VCaP (cell line): ENCODE measurements around the gene ISYNA1.

ENCODE experiments used
- H3K27ac ChIP-seq: fragments of 450-650 bp; 2 replicates; pipeline ENCODE4 v1.5.1; 2017
- CTCF ChIP-seq: fragments of 450-650 bp; conservative IDR thresholded peaks from 2 replicates; pipeline ENCODE4 v1.5.1; 2017; ENCODE audit warnings: mild to moderate bottlenecking, moderate library complexity

Gene ISYNA1

GRCh38 chr19:18473706-18474087, 35.8 kb upstream of the ISYNA1 start:
- no peak for TF ChIP-seq CTCF
- no peak overlapping the region for H3K27ac ChIP-seq

- no peak overlapping the region for H3K27ac ChIP-seq
- no peak for TF ChIP-seq CTCF
Observed at GRCh38 chr19:18473003-18473705, 35.2 kb upstream of the ISYNA1 start.

GRCh38 chr19:18470787-18471186, 32.9 kb upstream of the ISYNA1 start:
- TF ChIP-seq CTCF, result no peak

GRCh38 chr19:18469069-18469846, 31.3 kb upstream of the ISYNA1 start:
- H3K27ac ChIP-seq, result no peak overlapping the region
- peak; percentile 77 for TF ChIP-seq CTCF

More at GRCh38 chr19:18470787-18471186, 32.9 kb upstream of the ISYNA1 start:
- H3K27ac ChIP-seq, result no peak overlapping the region

GRCh38 chr19:18468517-18468916, 30.6 kb upstream of the ISYNA1 start:
- H3K27ac ChIP-seq, result no peak overlapping the region
- no peak for TF ChIP-seq CTCF

GRCh38 chr19:18467978-18468377, 30.0 kb upstream of the ISYNA1 start:
- no peak overlapping the region for H3K27ac ChIP-seq
- TF ChIP-seq CTCF, result no peak

GRCh38 chr19:18466354-18466753, 28.4 kb upstream of the ISYNA1 start:
- no peak for TF ChIP-seq CTCF
- H3K27ac ChIP-seq, result peak overlapping the region; percentile 85
